COR-L47 (cell line): ENCODE data around the gene ZFP90.
"Not testable (repeated sequence)": the region's sequence is repeated elsewhere in the genome, so short reads cannot be mapped to it uniquely, and the experiment has no call there.

Experiments used
- DNase-seq: peaks from one replicate; lab custom pipeline; 2025; lab: John Stamatoyannopoulos, UW

The ZFP90 gene

GRCh38 chr16:68519225-68519745 is 19.8 kb upstream of the ZFP90 start:
- DNase-seq, result no peak

GRCh38 chr16:68520649-68521086 is 18.4 kb upstream of the ZFP90 start:
- DNase-seq, result peak; percentile 97

- no peak for DNase-seq
Observed at GRCh38 chr16:68524069-68524820, 14.8 kb upstream of the ZFP90 start.

GRCh38 chr16:68526143-68526781 is 12.8 kb upstream of the ZFP90 start:
- no peak for DNase-seq

- no peak for DNase-seq
Observed at GRCh38 chr16:68526782-68527145, 12.3 kb upstream of the ZFP90 start.

GRCh38 chr16:68528233-68528632 is 10.9 kb upstream of the ZFP90 start:
- no peak for DNase-seq

- peak; percentile 77 for DNase-seq
Observed at GRCh38 chr16:68528686-68529379, 10.3 kb upstream of the ZFP90 start.

GRCh38 chr16:68529608-68529930 is 9.5 kb upstream of the ZFP90 start:
- no peak for DNase-seq

GRCh38 chr16:68529931-68530701 is 9.0 kb upstream of the ZFP90 start:
- DNase-seq, result peak; percentile 95

GRCh38 chr16:68533937-68534336 is 5.2 kb upstream of the ZFP90 start:
- no peak for DNase-seq

- DNase-seq, result no peak
Observed at GRCh38 chr16:68535331-68535730, 3.8 kb upstream of the ZFP90 start.

- no peak for DNase-seq
Observed at GRCh38 chr16:68539711-68540239, 684 bp downstream of the ZFP90 start.

GRCh38 chr16:68548947-68549346 is 9.9 kb downstream of the ZFP90 start:
- no peak for DNase-seq

GRCh38 chr16:68553186-68553585 is 14.1 kb downstream of the ZFP90 start:
- DNase-seq, result no peak

GRCh38 chr16:68560341-68560740 is 21.2 kb downstream of the ZFP90 start:
- not testable (repeated sequence) for DNase-seq

- DNase-seq, result no peak
Observed at GRCh38 chr16:68563631-68564381, 24.7 kb downstream of the ZFP90 start.

- no peak for DNase-seq
Observed at GRCh38 chr16:68564382-68564985, 25.4 kb downstream of the ZFP90 start.

GRCh38 chr16:68574479-68574878 is 35.4 kb downstream of the ZFP90 start:
- no peak for DNase-seq

- DNase-seq, result no peak
Observed at GRCh38 chr16:68575082-68575481, 36.0 kb downstream of the ZFP90 start.

- DNase-seq, result no peak
Observed at GRCh38 chr16:68577352-68577853, 38.3 kb downstream of the ZFP90 start.
